ENCODE data around the gene SOX5. TPM values are rescaled to one million over a fixed set of nuclear protein-coding genes. Genes with fewer than 3 reads are reported as not detected.

SOX5 gene
- total RNA-seq, 1 experiment from 2014 or later, result 0.52 TPM

DNA sequence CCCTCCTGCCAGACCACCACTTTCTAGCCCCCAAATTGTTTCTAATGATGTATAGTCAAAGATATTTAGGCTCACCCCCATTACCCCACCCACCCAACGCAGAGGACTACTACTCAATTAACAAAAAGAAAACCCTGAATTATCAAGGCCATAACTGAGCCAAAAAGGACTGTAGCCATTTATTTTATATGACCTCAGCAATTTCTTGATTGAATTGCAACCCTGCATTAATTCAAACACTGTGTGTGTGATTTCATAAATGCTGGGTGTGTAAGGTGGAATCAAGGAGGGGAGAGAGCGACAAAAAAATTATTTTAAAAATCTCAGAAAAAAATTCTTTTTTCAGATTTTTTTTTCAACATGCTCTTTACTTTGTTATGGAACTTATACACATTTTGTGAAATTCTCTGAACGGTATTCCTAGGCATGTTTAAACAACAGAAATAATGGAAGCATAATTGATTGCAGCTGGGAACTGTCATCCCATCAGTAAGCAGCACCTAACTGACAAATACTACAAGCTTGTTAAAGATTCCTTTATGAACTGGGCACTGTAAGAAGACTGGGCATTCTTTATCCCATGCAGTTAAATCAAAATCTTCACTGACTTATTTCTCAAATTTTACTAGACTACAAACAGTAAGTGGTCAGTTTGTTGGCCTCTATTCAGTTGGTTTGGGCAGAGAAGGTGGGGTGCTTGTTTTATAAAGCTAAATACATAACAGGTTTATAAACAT is 179.1 kb downstream of the SOX5 start:
- no peak for DNase-seq (ENCODE audit: low read depth, low spot score)
- ATAC-seq, result no peak
- H3K36me3 ChIP-seq (ENCODE audit: control insufficient read depth in 1 of 2, insufficient read depth in 2 of 2, low read length in 2 of 2), result no peaks in the 10 kb centered on the region
- POLR2A ChIA-PET, result no interaction called here
- RAD21 ChIA-PET (ENCODE audit: low non-redundant PET in 1 of 2, low total read pairs in 2 of 2, uncharacterized antibody in 2 of 2, unreplicated experiment in 2 of 2), result no interaction called here
- intact Hi-C loops (cut with micrococcal nuclease), result no loop called here
- H3K9me3 ChIP-seq (ENCODE audit: control insufficient read depth in 1 of 2, insufficient read depth in 1 of 2, low read depth in 1 of 2, low read length in 2 of 2), result peaks cover 9 to 11% of the 10 kb centered on the region in 2 experiments; a peak in 3 of 4 replicates
- H3K9ac ChIP-seq (ENCODE audit: low read length), result no peak overlapping the region
- TF ChIP-seq, protein P1, sequence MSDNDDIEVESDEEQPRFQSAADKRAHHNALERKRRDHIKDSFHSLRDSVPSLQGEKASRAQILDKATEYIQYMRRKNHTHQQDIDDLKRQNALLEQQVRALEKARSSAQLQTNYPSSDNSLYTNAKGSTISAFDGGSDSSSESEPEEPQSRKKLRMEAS (IDR thresholded peaks at IDR 0.05), result no peak
- TF ChIP-seq ZNF274 (IDR thresholded peaks at IDR 0.05; ENCODE audit: low read depth, low read length) (no peak), JUND (IDR thresholded peaks at IDR 0.05) (no peak), POLR2A (IDR thresholded peaks at IDR 0.05; ENCODE audit: borderline replicate concordance, extremely low read depth, insufficient read depth, insufficient read length) (no peak), ZBTB33 (IDR thresholded peaks at IDR 0.05; ENCODE audit: extremely low read depth, insufficient replicate concordance, low read length) (no peak), ZFX (IDR thresholded peaks at IDR 0.05) (no peak), EZH2phosphoT487 (IDR thresholded peaks at IDR 0.05; ENCODE audit: borderline replicate concordance) (no peak), CBX3 (IDR thresholded peaks at IDR 0.05; ENCODE audit: low read depth) (no peak), SP1 (IDR thresholded peaks at IDR 0.05; ENCODE audit: low read depth) (no peak), ELF1 (IDR thresholded peaks at IDR 0.05; ENCODE audit: borderline replicate concordance, low read depth) (no peak), SIN3A (IDR thresholded peaks at IDR 0.05; ENCODE audit: low read depth) (no peak), REST (IDR thresholded peaks at IDR 0.05; ENCODE audit: low read depth) (no peak), SRF (IDR thresholded peaks at IDR 0.05; ENCODE audit: low read depth) (no peak), POLR2AphosphoS5 (IDR thresholded peaks at IDR 0.05; ENCODE audit: low read depth, low read length) (no peak), RAD21 (IDR thresholded peaks at IDR 0.05; ENCODE audit: low read depth) (no peak)
- H3K9me2 ChIP-seq (ENCODE audit: insufficient read depth), result no peaks in the 10 kb centered on the region
- H3K4me3 ChIP-seq (replicated peaks in 1 of 2; ENCODE audit: low read depth in 1 of 2, low read length in 2 of 2), result no peak overlapping the region
- no peak overlapping the region for H3K27ac ChIP-seq (ENCODE audit: low read depth, low read length)
- H4K20me1 ChIP-seq (ENCODE audit: insufficient read depth), result no peaks in the 10 kb centered on the region
- no peaks in the 10 kb centered on the region for H3K79me2 ChIP-seq (ENCODE audit: insufficient read depth, low read length)
- BruUV-seq (replicated peaks), result no TSS peak
- CTCF ChIA-PET, result no interaction called here
- no peaks in the 10 kb centered on the region for H3K27me3 ChIP-seq (ENCODE audit: insufficient read depth, low read length)
- no peak overlapping the region for H3K4me2 ChIP-seq (ENCODE audit: low read length)
- no peak overlapping the region for H2AFZ ChIP-seq (ENCODE audit: low read depth, low read length, poor library complexity, severe bottlenecking)
- H3K4me1 ChIP-seq (ENCODE audit: control insufficient read depth in 1 of 2, insufficient read depth in 2 of 2, low read length in 2 of 2), result no peaks in the 10 kb centered on the region
